ENCODE measurements around the gene ABHD6. TPM values are rescaled to one million over a fixed set of nuclear protein-coding genes. Genes with fewer than 3 reads are reported as not detected.
"Not testable (repeated sequence)": the region's sequence is repeated elsewhere in the genome, so short reads cannot be mapped to it uniquely, and the experiment has no call there.

ABHD6 gene
- total RNA-seq, 1 experiment from 2014 or later = 7.0 TPM

DNA sequence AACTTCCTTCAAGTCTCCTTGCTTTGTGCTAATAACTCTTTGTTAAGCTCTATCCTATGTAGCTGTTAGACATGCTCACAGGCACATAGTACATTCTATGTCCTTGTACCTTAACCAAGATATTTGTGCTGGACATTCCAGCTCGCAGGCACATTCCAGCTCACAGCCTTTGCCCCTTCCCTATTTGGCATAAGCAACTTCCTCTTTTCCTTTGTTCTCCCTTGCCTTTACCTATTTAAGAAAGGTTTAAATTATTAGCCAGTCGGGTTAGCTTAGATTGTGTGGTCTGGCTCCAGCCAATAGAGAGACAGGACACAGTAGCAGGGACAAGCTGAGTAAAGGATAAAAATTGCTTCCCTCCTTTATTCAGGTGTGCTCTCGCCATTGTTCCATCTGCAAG, 36.1 kb upstream of the ABHD6 start:
- not testable (repeated sequence) for H3K36me3 ChIP-seq (replicated peaks; ENCODE audit: control insufficient read depth, insufficient read depth, low read length); H3K27me3 ChIP-seq (ENCODE audit: control insufficient read depth, insufficient read depth, low read length); DNase-seq; H3K4me3 ChIP-seq (ENCODE audit: insufficient read depth, low read depth, low read length)

GRCh38 chr3:58202917-58203360, 34.7 kb upstream of the ABHD6 start:
- H3K27me3 ChIP-seq (ENCODE audit: control insufficient read depth, insufficient read depth, low read length) = no peaks in the 10 kb centered on the region
- DNase-seq = no peak
- H3K36me3 ChIP-seq (replicated peaks; ENCODE audit: control insufficient read depth, insufficient read depth, low read length) = no peaks in the 10 kb centered on the region

GRCh38 chr3:58203541-58203940, 34.1 kb upstream of the ABHD6 start:
- Histone ChIP-seq H3K36me3 (replicated peaks; ENCODE audit: control insufficient read depth, insufficient read depth, low read length) (no peaks in the 10 kb centered on the region), H3K4me3 (ENCODE audit: insufficient read depth, low read depth, low read length) (no peak overlapping the region), H3K27me3 (ENCODE audit: control insufficient read depth, insufficient read depth, low read length) (no peaks in the 10 kb centered on the region)
- DNase-seq = no peak

More at GRCh38 chr3:58202917-58203360, 34.7 kb upstream of the ABHD6 start:
- H3K4me3 ChIP-seq (ENCODE audit: insufficient read depth, low read depth, low read length) = no peak overlapping the region

DNA sequence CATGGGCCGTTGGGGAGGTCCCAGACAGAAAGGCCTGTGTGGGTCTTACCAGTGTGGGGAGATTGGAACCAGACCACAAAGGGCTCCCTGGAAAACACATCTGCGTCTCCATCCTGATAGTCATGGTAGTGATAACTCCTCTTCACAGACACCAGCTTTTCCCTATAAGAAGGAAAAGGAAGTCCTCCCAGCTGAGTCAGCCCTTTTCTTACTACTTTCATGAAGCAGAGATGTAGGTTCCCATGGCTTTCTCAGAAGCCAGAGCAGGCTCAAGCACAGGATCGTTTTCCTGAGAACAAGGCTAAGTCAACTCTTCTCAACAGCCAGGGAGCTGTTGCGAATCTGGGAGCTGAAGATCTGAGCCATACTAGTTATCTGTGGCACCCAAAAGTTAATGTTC, 32.9 kb upstream of the ABHD6 start:
- Histone ChIP-seq H3K36me3 (replicated peaks; ENCODE audit: control insufficient read depth, insufficient read depth, low read length) (no peaks in the 10 kb centered on the region), H3K4me3 (ENCODE audit: insufficient read depth, low read depth, low read length) (no peak overlapping the region), H3K27me3 (ENCODE audit: control insufficient read depth, insufficient read depth, low read length) (no peaks in the 10 kb centered on the region)
- DNase-seq = no peak

DNA sequence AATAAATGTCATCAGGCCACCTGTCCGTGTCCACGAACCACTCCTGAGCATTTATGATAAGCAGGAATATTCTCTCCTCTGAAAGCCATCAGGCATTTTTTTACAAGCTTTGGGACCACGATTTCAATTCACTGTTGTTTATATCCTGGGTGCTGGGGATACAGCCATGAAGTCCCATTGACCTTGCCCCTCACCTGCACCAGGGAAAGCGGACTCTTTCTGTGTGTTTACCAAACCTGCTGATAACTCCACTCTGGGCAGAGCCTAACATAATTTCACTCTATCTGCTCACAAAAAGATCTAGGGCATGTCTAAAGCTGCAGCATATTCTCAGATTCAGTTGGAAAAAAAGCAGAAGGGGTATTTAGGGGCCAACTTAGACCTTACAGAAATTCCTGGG, 31.6 kb upstream of the ABHD6 start:
- DNase-seq = no peak
- no peaks in the 10 kb centered on the region for H3K27me3 ChIP-seq (ENCODE audit: control insufficient read depth, insufficient read depth, low read length)

DNA sequence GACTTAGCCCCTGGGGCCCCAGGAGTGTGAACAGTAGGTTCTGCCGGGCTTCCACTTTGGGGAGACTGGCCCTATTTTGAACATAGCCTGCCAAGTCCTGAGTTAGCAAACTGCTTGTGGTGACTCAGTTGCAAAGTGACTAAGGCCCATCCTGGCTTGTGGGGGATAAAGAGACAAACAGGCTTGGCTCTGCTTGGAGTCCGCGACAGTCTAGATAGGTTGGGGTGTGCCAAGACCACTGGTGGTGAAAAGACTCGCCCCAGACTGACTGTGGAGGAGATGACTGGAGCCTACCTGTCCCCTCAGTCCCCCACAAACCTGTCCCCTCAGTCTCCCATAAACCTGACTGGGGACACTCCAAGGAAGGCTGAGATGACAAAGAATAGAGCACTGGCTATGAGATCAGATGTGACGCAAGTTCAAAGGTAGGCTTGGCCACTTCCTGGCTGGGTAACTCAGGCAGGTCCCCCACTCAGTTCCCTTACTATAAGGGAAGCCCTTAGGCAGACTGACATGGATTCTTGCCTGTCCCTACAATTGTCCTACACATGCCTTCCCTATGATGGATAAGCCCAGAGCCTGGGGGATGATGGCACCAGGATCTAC, 31.1 kb upstream of the ABHD6 start:
- Histone ChIP-seq H3K36me3 (replicated peaks; ENCODE audit: control insufficient read depth, insufficient read depth, low read length) (no peaks in the 10 kb centered on the region), H3K4me3 (ENCODE audit: insufficient read depth, low read depth, low read length) (no peak overlapping the region), H3K27me3 (ENCODE audit: control insufficient read depth, insufficient read depth, low read length) (no peaks in the 10 kb centered on the region)
- no peak for DNase-seq

More for the DNA sequence above, 31.6 kb upstream of the ABHD6 start:
- no peaks in the 10 kb centered on the region for H3K36me3 ChIP-seq (replicated peaks; ENCODE audit: control insufficient read depth, insufficient read depth, low read length)
- no peak overlapping the region for H3K4me3 ChIP-seq (ENCODE audit: insufficient read depth, low read depth, low read length)

GRCh38 chr3:58207954-58208353, 29.6 kb upstream of the ABHD6 start:
- no peak for DNase-seq
- Histone ChIP-seq H3K4me3 (ENCODE audit: insufficient read depth, low read depth, low read length) (no peak overlapping the region), H3K36me3 (replicated peaks; ENCODE audit: control insufficient read depth, insufficient read depth, low read length) (no peaks in the 10 kb centered on the region), H3K27me3 (ENCODE audit: control insufficient read depth, insufficient read depth, low read length) (no peaks in the 10 kb centered on the region)

DNA sequence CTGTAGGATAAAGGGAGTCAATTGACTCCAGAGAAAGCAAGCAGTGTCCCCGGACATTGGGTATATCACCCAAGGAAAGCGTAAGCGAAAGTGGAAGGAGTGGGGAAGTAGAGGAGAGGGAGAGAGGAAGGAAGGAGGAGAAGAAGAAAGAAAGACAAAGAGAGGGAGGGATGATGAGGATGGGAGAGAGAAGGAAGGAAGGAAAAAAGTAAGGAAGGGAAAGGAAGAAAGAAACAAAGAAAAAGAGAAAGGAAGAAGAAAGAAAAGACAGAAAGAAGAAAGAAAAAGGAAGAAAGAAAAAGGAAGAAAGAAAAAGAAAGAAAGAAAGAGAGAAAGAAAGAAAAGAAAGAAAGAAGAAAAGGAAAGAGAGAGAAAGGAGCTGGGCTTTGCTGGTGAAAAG, 27.7 kb upstream of the ABHD6 start:
- no peak for DNase-seq
- H3K36me3 ChIP-seq (replicated peaks; ENCODE audit: control insufficient read depth, insufficient read depth, low read length) = no peaks in the 10 kb centered on the region
- H3K27me3 ChIP-seq (ENCODE audit: control insufficient read depth, insufficient read depth, low read length) = no peaks in the 10 kb centered on the region
- no peak overlapping the region for H3K4me3 ChIP-seq (ENCODE audit: insufficient read depth, low read depth, low read length)

DNA sequence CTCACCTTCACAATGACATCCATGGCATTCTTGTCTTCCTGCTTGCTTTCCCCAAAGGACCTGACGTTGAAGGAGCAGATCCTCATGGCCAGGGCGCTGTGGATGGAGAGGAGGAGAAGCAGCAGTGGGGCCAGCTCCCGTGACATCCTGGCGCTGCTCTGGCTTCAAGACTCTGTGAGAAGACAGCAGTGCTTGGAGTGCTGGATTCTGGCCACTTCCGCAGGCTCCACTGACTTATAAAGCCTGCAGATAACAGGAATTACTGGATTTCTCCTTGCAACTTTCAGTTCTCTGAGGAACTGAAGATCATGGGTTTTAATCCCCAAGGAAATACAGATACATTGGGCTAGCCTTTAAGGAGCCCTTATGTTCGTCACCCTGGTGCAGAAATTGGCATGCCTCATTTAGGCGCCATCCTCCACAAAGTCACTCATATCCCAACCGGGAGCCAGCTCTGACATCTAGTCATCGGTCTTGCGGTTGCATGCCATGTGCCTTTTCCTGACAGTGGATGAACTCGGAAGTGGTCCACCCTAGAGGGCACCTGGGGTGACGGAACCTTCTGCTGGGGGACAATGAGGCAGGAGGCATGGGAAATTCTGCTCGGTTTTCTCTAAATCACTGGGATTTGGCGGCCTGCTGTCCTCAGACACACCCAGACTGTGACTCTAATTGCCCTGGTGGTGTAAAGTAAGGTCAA, 26.7 kb upstream of the ABHD6 start, which contains the start of gene DNASE1L3:
Gene DNASE1L3, minus strand, starts transcription at position 212 of the 700 bp plus-strand sequence. Its CDS starts 66 bp downstream, at position 146.
- no peak for DNase-seq
- Histone ChIP-seq H3K36me3 (replicated peaks; ENCODE audit: control insufficient read depth, insufficient read depth, low read length) (no peaks in the 10 kb centered on the region), H3K4me3 (ENCODE audit: insufficient read depth, low read depth, low read length) (no peak within 1 kb of the TSS), H3K27me3 (ENCODE audit: control insufficient read depth, insufficient read depth, low read length) (no peaks in the 10 kb centered on the region)

DNA sequence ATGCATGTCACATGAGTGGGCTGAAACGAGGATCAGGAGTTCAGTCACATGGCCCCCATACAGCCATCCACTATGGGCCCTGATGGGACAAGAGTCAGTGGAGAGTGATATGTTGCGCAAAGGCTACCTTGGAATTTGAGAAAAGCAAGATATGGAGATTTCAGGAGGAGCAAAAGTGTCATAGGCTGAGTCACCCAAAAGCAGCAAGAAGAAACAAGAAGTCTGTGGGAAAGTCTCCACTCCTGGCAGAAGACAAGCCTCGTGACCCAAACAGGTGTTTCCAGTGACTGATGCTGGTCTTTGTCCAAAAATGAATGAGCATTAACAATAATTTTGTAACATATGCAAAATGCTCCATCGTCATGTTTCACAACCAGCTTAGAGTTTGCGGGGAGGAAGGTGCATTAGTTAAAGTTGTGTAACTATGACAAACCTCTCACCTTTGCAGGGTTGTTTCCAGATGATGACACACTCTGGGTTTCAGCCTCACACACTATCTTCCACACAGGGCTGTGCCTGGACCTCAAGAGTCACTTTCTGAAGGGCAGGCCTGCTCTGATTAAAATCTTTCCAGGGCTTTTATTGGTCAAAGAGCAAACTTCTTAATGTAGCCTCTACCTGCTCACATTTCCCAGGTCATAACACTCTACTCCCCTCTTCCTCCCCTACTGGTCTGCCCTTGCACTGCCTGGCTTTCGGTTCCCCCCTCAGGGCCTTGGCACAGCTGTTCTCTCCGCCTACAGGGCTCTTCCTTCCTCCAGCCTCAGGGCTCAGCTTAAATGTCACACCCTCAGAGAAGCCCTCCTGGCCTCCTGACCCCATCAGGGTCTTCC, 22.9 kb upstream of the ABHD6 start:
- no peak for DNase-seq
- H3K36me3 ChIP-seq (replicated peaks; ENCODE audit: control insufficient read depth, insufficient read depth, low read length) = no peaks in the 10 kb centered on the region
- no peak overlapping the region for H3K4me3 ChIP-seq (ENCODE audit: insufficient read depth, low read depth, low read length)
- H3K27me3 ChIP-seq (ENCODE audit: control insufficient read depth, insufficient read depth, low read length) = no peaks in the 10 kb centered on the region

DNA sequence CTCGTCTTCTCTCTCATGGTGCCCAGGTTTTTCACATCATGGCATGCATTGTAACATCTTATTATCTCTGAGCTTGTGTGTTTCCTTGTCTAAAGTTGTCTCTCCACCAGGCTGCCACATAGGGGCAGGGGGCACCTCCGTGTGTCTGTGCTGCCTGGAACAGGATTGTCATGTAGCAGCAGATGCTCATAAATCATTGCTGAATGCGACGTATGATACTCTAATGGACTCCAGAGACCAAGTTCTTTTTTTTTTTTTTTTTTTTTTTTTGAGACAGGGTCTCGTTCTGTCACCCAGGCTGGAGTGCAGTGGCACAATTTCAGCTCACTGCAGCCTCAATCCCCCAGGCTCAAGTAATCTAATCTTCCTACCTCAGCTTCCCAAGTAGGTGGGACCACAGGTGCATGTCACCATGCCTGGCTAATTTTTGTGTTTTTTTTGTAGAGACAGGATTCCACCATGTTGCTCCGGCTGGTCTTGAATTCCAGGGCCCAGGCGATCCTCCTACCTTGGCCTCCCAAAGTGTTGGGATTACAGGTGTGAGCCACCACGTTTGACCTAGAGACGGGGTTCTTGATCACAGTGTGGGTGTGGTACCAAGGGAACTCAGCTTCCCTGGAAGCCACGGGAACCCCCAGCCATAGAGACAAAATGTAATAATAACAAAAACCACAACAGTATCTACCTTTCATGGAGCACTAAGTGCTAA, 22.1 kb upstream of the ABHD6 start:
- DNase-seq = no peak
- H3K36me3 ChIP-seq (replicated peaks; ENCODE audit: control insufficient read depth, insufficient read depth, low read length) = no peaks in the 10 kb centered on the region
- H3K4me3 ChIP-seq (ENCODE audit: insufficient read depth, low read depth, low read length) = no peak overlapping the region
- H3K27me3 ChIP-seq (ENCODE audit: control insufficient read depth, insufficient read depth, low read length) = no peaks in the 10 kb centered on the region

DNA sequence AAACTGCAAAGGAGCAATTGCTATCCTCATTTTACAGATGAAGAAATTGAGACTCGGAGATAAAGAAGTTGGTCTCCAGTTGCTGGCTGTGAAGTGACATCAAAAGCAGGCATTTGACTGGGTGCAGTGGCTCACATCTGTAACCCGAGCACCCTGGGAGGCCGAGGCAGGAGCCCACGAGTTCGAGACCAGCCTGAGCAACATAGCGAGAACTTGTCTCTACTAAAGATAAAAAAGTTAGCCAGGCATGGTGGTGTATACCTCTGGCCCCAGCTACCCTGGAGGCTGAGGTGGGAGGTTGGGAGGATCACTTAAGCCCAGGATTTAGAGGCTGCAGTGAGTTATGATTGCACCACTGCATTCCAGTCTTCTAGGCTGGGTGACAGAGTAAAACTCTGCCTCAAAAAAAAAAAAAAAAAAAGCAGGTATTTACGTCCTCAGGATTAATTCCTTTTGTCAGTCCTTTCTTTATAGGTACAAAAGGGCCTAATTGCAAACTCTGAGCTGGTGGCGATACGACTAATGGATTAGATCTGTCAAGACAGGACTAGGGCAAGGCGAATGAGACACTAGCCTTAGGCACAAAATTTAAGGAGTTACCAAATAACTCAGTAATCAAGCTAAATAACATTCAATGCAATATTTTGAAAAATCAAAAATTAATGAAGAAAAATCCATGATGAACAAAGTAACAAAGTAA, 20.9 kb upstream of the ABHD6 start:
- H3K4me3 ChIP-seq (ENCODE audit: insufficient read depth, low read depth, low read length) = no peak overlapping the region
- no peaks in the 10 kb centered on the region for H3K36me3 ChIP-seq (replicated peaks; ENCODE audit: control insufficient read depth, insufficient read depth, low read length)
- H3K27me3 ChIP-seq (ENCODE audit: control insufficient read depth, insufficient read depth, low read length) = no peaks in the 10 kb centered on the region
- DNase-seq = no peak

GRCh38 chr3:58217209-58217811, 20.3 kb upstream of the ABHD6 start:
- DNase-seq = peak; percentile 67
- no peaks in the 10 kb centered on the region for H3K27me3 ChIP-seq (ENCODE audit: control insufficient read depth, insufficient read depth, low read length)
- no peaks in the 10 kb centered on the region for H3K36me3 ChIP-seq (replicated peaks; ENCODE audit: control insufficient read depth, insufficient read depth, low read length)
- no peak overlapping the region for H3K4me3 ChIP-seq (ENCODE audit: insufficient read depth, low read depth, low read length)
